GM19043 (cell line): ENCODE results near the gene CYP11A1.

Source experiments
- ATAC-seq: cut with Tn5 transposase; IDR thresholded peaks from one replicate; pipeline ENCODE4 v1.9.1; 2021; ENCODE audit warnings: low read depth; ENCODE audit not compliant: unreplicated experiment

Gene CYP11A1

GRCh38 chr15:74367296-74367854 lies at the start of gene CYP11A1:
Gene CYP11A1 (minus strand): TSS chr15:74367646. CDS start chr15:74367585, 61 bp downstream.
- no peak for ATAC-seq

GRCh38 chr15:74417225-74417624 lies 49.8 kb upstream of the CYP11A1 start:
- no peak for ATAC-seq

DNA sequence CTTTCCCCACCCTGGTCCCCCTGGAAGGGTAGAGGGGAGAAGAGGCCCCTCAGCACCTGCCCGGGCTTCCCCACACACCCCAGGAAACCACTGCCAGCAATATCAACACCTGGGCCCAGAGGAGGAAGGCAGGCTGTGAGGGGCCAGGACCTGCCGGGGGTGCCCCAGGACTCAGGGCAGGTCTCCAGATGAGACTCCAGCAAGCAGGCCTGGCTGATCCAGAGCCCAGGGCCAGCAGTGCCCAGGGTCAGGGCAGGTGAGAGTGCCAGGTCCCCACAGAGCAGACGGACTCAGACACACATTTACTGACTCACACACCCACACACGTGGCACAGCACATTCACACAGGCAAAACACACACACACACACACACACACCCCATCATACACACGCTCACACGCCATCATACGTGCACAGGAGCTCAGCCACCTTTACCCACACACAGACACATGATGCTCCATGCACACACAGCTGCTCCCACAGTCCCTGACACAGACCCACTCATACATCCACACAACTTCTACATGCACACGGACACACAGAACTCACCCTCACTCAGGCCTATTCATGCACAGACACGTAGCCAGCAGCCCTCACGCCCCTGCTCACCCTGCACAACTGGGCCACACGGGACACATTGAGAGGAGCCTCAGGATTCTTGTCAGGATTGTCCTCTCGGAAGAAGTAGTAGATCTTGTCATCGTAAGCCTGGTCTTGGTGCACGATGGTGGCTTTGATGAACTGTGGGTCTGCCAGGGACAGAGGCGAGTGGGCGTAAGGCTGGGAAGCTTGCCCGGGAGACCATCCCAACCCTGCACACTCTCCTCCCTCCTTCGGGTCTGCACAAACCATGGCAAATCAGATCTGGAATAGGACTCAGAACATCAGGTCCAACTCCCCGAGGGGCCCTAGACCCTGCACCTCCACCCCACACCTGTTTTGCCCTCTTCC lies 48.8 kb upstream of the CYP11A1 start:
- no peak for ATAC-seq

DNA sequence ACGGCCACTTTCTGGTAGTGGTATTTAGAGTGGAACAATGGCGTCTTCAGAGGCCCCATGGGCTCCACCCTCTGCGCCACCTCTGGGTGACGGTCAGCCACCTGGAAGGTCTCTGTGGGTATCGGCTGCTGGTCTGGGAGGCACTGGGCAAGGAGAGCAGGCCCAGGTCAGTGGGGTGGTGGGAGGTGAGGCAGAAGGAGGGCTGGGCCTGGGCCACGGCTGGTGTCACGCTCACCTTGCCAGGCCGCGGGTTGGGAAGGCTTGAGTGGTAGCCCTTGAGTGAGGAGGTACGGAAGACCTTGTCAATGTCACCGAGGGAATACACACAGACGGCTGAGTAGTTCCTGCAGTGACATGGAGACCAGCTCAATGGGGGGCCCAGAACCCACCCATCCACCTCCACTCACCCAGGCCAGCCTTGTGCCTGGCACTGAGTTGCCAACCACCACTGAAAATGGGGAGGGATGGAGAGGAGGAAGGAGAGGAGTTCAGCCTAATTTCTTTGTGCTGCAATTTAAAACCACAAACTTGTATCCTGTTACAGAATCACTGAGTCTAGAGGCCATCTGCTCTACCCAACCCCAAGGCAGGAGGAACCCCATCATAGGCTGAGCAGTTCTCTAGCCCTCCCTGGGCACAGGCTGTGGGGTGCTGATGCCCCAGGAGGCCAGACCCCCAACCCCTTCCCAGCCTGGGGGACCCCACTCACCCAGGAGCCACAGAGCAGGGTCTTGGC lies 47.3 kb upstream of the CYP11A1 start:
- ATAC-seq, result no peak

- no peak for ATAC-seq
Measured at GRCh38 chr15:74414081-74414580, 46.7 kb upstream of the CYP11A1 start.

GRCh38 chr15:74413350-74414080 lies 46.1 kb upstream of the CYP11A1 start:
- no peak for ATAC-seq

GRCh38 chr15:74412159-74412558 lies 44.7 kb upstream of the CYP11A1 start:
- no peak for ATAC-seq

DNA sequence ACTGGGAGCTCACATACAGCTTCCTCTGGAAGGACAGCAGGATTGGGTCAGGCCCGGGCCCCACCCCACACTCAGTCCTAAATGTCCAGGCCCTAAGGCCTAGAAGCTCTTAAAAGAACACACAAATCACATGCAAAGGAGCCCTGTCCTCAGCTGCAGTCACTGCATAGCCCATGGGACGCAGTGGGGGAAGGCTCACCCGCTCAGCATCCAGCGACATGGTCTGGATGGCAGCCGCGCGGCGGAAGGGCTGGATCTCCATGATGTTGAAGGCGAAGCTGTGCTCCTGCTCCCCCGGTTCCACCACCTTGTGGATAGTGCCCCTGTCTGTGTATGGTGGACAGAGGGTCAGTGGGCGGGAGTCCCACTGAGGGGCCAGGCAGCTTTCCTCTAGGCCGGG lies 44.2 kb upstream of the CYP11A1 start:
- ATAC-seq, result no peak

GRCh38 chr15:74410502-74410901 lies 43.1 kb upstream of the CYP11A1 start:
- no peak for ATAC-seq

- no peak for ATAC-seq
Measured at GRCh38 chr15:74409225-74409624, 41.8 kb upstream of the CYP11A1 start.

DNA sequence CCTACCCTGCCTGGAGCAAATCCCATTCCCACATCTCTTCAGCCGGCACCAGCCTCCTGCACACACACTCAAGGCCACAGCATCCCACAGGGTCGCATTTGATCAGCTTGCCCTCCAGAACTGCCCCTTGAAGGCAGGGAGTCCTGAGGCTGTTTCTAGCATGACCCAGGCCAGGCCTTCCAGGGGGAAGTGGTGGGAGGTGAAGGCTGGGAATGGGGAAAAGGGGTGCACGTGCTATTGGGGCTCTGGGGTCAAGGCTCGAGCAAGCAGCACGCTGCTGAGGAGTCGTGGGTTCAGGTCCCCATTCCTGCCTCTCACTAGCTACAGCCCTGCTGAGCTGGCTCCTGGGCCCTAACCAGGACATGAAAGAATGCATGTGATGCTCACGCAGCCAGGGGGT lies 41.4 kb upstream of the CYP11A1 start:
- no peak for ATAC-seq

- ATAC-seq, result no peak
Measured at GRCh38 chr15:74408385-74408784, 40.9 kb upstream of the CYP11A1 start.

DNA sequence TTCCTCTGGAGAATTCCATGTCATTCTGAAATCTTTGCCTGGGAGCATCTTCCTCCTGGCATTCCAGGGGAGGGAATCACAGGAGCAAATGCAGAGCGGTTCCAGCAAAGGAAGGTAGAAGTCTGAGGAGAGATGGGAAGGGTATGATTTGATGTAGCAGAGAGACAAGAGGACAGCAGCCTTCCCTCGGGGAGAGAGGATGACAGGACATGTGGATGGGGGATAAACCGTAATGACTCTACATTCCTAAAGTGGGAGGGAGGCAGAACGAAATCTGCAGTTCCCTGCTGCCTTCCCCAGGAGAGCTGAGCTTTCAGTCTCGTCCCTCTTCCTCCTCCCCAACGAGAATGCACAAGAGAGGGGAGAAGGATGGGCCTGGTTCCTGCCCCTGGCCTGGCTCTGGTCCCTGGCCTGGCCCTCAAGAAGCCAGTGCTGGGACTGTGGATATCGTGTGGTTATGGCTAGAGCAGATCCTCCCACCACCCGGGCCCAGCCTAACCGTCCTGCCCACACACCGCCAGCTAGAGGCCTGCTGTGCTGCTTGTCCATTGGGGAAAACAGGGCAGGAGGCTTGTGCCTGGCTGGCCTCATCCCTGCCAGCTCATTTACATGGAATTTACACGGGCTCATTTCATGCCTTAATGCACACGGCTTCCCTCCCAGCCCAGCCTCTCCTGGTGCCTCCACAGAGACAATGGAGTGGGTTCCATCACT lies 39.7 kb upstream of the CYP11A1 start:
- ATAC-seq, result no peak

- ATAC-seq, result no peak
Measured at GRCh38 chr15:74406517-74406916, 39.1 kb upstream of the CYP11A1 start.

GRCh38 chr15:74405823-74406222 lies 38.4 kb upstream of the CYP11A1 start:
- ATAC-seq, result no peak

- ATAC-seq, result peak; percentile 41
Measured at GRCh38 chr15:74403991-74404563, 36.6 kb upstream of the CYP11A1 start.

DNA sequence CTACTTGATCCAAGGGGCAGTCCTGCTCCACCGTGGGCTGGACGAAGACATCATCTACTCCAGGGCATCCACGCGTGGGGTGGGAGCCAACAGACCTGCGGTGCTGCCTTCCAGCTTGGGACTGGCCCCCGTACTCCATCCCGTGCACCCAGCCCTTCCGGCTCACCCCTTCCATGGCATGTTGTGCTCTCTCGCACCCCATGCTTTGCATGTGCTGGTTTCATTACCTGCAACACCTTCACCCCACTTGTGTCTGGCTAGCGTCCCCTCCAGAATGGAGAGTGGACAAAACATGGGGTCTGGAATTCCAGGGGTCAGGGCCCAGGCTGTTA lies 36.1 kb upstream of the CYP11A1 start:
- ATAC-seq, result no peak

DNA sequence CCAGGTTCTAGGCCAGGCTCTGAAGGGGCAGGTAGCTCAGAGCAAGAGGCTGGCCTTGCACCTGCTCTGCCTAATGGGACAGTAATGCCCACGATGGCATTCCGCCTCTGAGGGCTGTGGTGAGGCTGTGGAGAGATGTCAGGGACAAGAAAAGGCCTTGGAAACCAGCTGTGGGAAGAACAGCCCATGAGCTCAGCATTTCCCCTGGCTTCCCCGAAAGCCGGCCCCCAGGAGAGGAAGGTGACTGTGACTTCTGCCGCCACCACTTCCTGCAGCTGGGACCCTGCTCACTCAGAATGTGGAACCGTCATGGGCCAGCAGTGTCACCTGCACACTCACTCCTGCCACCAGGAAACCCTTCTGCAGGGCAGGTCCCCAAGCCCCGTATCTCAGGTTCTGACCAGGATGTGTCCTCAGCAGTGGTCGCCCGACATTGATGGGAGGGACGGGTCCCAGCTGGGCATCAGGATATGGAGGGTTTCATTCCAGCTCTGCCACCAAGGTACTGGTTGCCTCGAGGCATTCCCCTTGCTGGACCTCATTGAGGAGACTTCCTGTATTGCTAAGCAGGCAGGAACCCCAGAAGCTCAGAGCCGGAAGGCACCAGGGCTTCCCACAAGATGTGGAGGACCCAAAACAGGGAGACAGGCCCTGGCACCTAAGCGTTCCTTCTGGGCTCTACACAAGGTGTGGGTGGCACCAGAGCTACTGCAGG lies 35.6 kb upstream of the CYP11A1 start:
- ATAC-seq, result no peak

- no peak for ATAC-seq
Measured at GRCh38 chr15:74402337-74402841, 34.9 kb upstream of the CYP11A1 start.
